COLO829 (cell line): ENCODE data around the gene DGCR2.

Experiments
- DNase-seq: peaks from one replicate; pipeline ENCODE4 v3.0.0; 2012; ENCODE audit warnings: low spot score

DGCR2 gene

GRCh38 chr22:19146215-19146968, 24.2 kb upstream of the DGCR2 start:
- no peak for DNase-seq

- DNase-seq: no peak
Observed at GRCh38 chr22:19143967-19144400, 21.8 kb upstream of the DGCR2 start.

DNA sequence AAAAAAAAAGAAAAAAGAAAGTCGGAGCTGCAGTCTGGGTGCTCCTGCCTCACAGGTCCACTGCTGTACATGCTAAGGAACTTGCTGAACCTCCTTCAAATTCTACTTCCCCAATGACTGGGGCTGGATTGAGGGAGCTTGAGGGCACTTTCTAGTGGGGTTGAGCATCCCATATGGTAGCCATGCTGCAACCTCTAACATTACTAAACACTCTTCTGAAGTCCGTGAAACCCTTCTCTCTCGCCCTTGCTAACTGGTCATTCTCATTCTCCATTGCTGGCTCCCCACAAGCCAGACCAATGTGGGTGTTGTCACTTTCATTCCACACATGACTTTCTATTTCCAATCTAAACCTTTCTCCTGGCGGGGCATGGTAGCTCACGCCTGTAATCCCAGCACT, 21.0 kb upstream of the DGCR2 start:
- no peak for DNase-seq

- DNase-seq: no peak
Observed at GRCh38 chr22:19142394-19142793, 20.2 kb upstream of the DGCR2 start.

DNA sequence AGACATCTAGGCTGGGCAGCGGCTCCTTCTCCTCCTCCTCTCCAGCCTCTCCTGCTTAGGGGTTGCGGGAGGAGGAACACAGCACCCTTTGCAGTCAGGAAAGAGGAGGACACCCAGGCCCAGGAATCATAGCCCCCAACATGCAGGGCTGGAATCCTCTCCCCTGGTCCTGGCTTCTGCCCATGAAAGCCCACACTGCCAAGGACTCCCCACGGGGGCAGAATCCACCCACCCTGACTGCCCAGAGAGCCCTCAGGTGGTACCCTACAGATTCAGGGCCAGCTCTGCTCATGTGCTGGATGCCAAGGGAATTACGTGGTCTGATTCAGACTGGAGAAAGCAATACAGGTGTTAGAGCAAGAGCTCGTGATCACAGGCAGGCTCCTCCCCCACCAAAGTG, 17.8 kb upstream of the DGCR2 start:
- no peak for DNase-seq

DNA sequence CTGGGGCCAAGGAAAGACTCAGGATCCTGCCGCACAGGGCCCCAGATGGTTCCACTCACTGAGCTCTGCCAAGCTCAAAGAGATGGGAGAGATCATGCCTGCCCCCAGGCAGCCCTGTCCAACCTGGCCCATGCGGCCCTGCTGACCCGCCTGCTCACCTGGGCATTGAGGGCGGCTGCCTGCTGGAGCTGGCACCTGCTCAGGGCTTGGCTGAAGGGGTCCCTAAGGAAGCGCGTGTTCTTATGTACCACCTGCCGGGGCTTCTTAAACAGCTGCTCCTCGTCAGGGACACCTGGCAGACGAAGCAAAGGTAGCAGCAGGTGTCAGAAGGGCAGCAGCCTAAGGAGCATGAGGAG, 16.8 kb upstream of the DGCR2 start:
- DNase-seq: no peak

DNA sequence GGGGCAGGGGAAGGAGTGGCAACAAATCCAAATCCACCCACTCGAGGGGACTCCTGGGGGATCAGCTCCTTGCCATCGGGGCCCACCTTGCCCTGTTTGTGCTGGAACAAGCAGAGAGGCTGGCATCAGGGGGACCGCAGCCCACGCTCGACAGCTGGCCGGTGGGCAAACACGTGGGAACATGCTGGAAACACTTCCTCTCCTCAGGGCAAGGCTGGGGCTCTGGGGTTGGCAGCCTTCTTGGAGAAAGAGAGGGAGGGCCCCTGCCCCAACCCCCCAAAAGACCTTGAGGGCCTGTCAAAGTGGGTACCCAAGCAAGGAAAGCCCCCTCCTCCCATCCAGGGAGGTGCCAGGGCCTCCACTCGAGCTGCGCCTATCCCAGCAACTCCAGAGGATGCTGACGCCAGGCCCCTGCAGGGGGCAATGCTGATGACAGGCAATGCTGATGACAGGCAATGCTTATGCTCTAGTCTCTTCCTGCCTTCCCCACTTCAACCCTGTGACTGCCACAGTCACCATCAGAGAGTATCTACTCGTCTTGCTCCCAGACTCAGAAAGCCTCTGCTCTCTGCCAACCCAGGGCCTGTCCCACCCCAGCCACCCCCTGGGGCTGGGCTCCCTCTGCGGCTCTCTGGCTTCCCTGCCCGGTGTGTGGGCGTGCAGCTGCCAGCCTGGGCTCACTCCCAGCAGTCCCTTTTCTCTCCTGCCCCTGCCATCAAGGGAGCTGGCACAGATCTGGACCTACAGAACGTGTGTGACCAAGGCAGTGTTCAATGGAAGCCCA, 16.2 kb upstream of the DGCR2 start:
- DNase-seq: no peak

GRCh38 chr22:19137384-19138216, 15.4 kb upstream of the DGCR2 start:
- no peak for DNase-seq

DNA sequence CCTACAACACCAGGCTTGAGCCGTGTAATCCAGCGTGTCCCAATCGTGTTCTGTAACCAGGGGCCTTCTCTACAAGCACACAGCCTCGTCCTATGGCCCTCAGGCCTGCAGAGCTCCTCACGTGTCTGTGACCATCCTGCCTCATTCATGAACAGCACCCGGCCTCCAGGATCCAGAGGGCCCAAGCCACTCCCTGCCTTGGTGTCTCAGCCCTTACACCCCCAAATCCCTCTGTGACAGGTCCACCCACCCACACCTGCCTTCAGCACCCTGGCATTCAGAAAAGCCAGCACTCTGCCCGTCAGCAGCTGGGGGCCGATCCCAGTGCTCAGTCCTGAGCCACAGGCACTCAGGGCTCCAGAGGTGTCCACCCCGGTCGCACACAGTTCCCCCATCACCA, 14.7 kb upstream of the DGCR2 start:
- no peak for DNase-seq

DNA sequence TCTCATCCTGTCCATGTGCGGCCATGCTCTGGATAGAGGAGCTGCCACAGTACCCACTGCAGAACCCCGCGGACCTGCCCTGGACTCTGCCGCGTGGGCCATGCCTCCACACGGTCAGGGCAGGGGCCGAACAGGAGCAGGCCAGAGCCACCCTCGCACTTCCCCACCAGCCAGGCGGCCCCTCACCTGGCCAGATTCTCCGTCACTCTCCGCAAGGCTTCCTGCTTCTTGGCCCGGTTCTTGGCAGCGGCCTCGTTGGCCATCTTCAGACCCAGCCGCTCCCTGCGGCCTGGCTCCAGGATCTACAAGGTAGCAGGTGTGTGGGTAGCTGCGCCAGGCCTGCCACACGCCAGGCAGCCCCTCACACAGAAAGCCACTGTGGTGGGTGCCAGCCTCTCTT, 12.7 kb upstream of the DGCR2 start:
- DNase-seq: no peak

- no peak for DNase-seq
Observed at GRCh38 chr22:19134176-19134831, 12.1 kb upstream of the DGCR2 start.

GRCh38 chr22:19133561-19133960, 11.3 kb upstream of the DGCR2 start:
- no peak for DNase-seq

GRCh38 chr22:19132693-19133400, 10.6 kb upstream of the DGCR2 start:
- DNase-seq: no peak

- DNase-seq: no peak
Observed at GRCh38 chr22:19132153-19132552, 9.9 kb upstream of the DGCR2 start.

DNA sequence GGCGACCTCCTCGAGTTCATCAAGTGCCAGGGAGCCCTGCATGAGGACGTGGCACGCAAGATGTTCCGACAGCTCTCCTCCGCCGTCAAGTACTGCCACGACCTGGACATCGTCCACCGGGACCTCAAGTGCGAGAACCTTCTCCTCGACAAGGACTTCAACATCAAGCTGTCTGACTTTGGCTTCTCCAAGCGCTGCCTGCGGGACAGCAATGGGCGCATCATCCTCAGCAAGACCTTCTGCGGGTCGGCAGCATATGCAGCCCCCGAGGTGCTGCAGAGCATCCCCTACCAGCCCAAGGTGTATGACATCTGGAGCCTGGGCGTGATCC, 9.4 kb upstream of the DGCR2 start:
- DNase-seq: no peak

DNA sequence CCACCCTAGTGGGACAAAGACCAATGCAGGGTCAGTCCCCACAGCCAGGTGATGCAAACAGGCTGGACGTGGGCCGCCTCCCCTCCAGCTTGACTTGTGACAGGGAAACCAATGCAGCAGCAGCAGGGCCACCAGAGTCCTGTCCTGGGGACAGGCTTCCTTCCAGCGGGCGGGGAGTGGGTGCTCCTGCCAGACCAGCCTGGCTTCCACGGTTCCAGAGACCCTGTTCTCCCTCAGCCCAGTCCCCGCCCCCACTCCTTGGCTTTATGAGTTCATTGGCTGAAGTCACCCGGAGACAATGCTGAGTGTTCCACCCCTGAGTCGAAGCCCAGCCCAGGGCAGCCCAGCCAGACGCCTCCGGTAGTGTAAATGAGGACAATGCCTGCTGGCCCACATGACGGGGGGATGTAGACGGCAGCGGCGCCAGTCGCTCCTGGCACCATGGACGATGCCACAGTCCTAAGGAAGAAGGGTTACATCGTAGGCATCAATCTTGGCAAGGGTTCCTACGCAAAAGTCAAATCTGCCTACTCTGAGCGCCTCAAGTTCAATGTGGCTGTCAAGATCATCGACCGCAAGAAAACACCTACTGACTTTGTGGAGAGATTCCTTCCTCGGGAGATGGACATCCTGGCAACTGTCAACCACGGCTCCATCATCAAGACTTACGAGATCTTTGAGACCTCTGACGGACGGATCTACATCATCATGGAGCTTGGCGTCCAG, 8.9 kb upstream of the DGCR2 start, which contains the start of gene TSSK2:
TSS of gene TSSK2 (plus strand) at position 350 of the 726 bp plus-strand sequence. CDS start at position 442, 92 bp downstream.
- no peak for DNase-seq

DNA sequence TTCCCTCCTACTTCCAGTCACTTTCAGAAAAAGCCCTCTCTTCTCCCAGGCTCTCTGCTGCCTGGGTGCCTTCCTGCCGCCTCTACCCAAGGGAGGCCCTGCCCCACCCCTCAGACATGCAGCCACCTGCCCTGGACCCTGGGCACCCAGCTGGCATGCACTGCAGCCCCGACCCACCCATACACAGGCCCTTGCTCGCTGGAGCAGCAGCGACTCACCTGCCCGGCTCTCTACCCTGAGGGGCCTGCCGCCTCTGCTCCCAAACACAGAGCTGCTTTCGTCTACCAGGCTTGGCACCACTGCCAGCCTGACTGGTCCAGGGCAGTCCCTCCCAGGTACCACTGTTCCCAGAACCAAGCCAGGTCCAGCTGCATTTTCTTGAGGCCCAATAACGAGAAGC, 7.7 kb upstream of the DGCR2 start:
- DNase-seq: no peak

GRCh38 chr22:19128946-19129727, 6.9 kb upstream of the DGCR2 start:
- DNase-seq: no peak

GRCh38 chr22:19128009-19128401, 5.8 kb upstream of the DGCR2 start:
- no peak for DNase-seq
